Measurements from ENCODE around the gene DCAF12L2. TPM values are rescaled to one million over a fixed set of nuclear protein-coding genes. Genes with fewer than 3 reads are reported as not detected.
A peak's percentile ranks its signal among the peaks of the same experiment; 100 is the strongest.
"Not testable (repeated sequence)": the region's sequence is repeated elsewhere in the genome, so short reads cannot be mapped to it uniquely, and the experiment has no call there.

DCAF12L2 gene
- total RNA-seq, result not detected

GRCh38 chrX:126165721-126166461 lies at the start of gene DCAF12L2:
TSS of gene DCAF12L2 (minus strand) at chrX:126166289. CDS start at chrX:126165924, 365 bp downstream.
- no peaks in the 10 kb centered on the region for H3K27me3 ChIP-seq
- peak within 1 kb of the TSS; percentile 33 to 37 for H3K4me3 ChIP-seq
- no peaks in the 10 kb centered on the region for H3K36me3 ChIP-seq
- H3K27ac ChIP-seq, result no peak within 1 kb of the TSS
- no peaks in the 10 kb centered on the region for H3K9me3 ChIP-seq
- DNase-seq (ENCODE audit: extremely low spot score in 2 of 2), result no peak
- no peaks in the 10 kb centered on the region for H3K4me1 ChIP-seq
- no peak for TF ChIP-seq POLR2AphosphoS5 (IDR thresholded peaks at IDR 0.05; ENCODE audit: insufficient read depth in 1 of 2, low read depth in 1 of 2)
- TF ChIP-seq CTCF (IDR thresholded peaks at IDR 0.05), result no peak
- no peak for TF ChIP-seq POLR2A (IDR thresholded peaks at IDR 0.05)
- intact Hi-C loops (cut with DNase I), result no loop called here

GRCh38 chrX:126190888-126191287 lies 24.8 kb upstream of the DCAF12L2 start:
- H3K4me3 ChIP-seq; H3K9me3 ChIP-seq; intact Hi-C loops (cut with DNase I); DNase-seq (ENCODE audit: extremely low spot score in 2 of 2); H3K27ac ChIP-seq; H3K27me3 ChIP-seq; H3K4me1 ChIP-seq; H3K36me3 ChIP-seq: not testable (repeated sequence)

GRCh38 chrX:126177133-126177840 lies 11.2 kb upstream of the DCAF12L2 start:
- Histone ChIP-seq H3K4me1 (no peaks in the 10 kb centered on the region), H3K9me3 (no peaks in the 10 kb centered on the region), H3K27ac (no peak overlapping the region), H3K27me3 (no peaks in the 10 kb centered on the region), H3K36me3 (no peaks in the 10 kb centered on the region), H3K4me3 (no peak overlapping the region)
- intact Hi-C loops (cut with DNase I), result no loop called here
- TF ChIP-seq CTCF (IDR thresholded peaks at IDR 0.05), result no peak
- no peak for TF ChIP-seq POLR2AphosphoS5 (IDR thresholded peaks at IDR 0.05; ENCODE audit: insufficient read depth in 1 of 2, low read depth in 1 of 2)
- TF ChIP-seq POLR2A (IDR thresholded peaks at IDR 0.05), result no peak
- DNase-seq (ENCODE audit: extremely low spot score in 2 of 2), result no peak

- Histone ChIP-seq H3K27me3 (no peaks in the 10 kb centered on the region), H3K27ac (no peak overlapping the region), H3K4me3 (no peak overlapping the region), H3K4me1 (no peaks in the 10 kb centered on the region), H3K36me3 (no peaks in the 10 kb centered on the region), H3K9me3 (no peaks in the 10 kb centered on the region)
- no peak for TF ChIP-seq POLR2AphosphoS5 (IDR thresholded peaks at IDR 0.05; ENCODE audit: insufficient read depth in 1 of 2, low read depth in 1 of 2)
- no peak for TF ChIP-seq POLR2A (IDR thresholded peaks at IDR 0.05)
- no peak for TF ChIP-seq CTCF (IDR thresholded peaks at IDR 0.05)
- intact Hi-C loops (cut with DNase I), result no loop called here
- DNase-seq (ENCODE audit: extremely low spot score in 2 of 2), result no peak
Observed at GRCh38 chrX:126170720-126171119, 4.6 kb upstream of the DCAF12L2 start.

- H3K4me3 ChIP-seq, result no peak overlapping the region
- H3K36me3 ChIP-seq, result no peaks in the 10 kb centered on the region
- intact Hi-C loops (cut with DNase I), result no loop called here
- no peak for DNase-seq (ENCODE audit: extremely low spot score in 2 of 2)
- TF ChIP-seq POLR2A (IDR thresholded peaks at IDR 0.05), result no peak
- no peak for TF ChIP-seq POLR2AphosphoS5 (IDR thresholded peaks at IDR 0.05; ENCODE audit: insufficient read depth in 1 of 2, low read depth in 1 of 2)
- TF ChIP-seq CTCF (IDR thresholded peaks at IDR 0.05), result no peak
- H3K9me3 ChIP-seq, result no peaks in the 10 kb centered on the region
- no peaks in the 10 kb centered on the region for H3K4me1 ChIP-seq
- H3K27me3 ChIP-seq, result no peaks in the 10 kb centered on the region
- H3K27ac ChIP-seq, result no peak overlapping the region
Observed at GRCh38 chrX:126167560-126167959, 1.5 kb upstream of the DCAF12L2 start.

Data from vagina (tissue), 2 donors.